ENCODE results near the gene NCS1. TPM values are rescaled to one million over a fixed set of nuclear protein-coding genes. Genes with fewer than 3 reads are reported as not detected.

NCS1 gene
- total RNA-seq, 1 donor = 0.27 TPM

- DNase-seq (ENCODE audit: low read depth in 2 of 3, low spot score in 2 of 3) = no peak
Measured at GRCh38 chr9:130174920-130175321, 2.7 kb downstream of the NCS1 start.

GRCh38 chr9:130175355-130175754 lies 3.2 kb downstream of the NCS1 start:
- DNase-seq (ENCODE audit: low read depth in 2 of 3, low spot score in 2 of 3) = no peak

GRCh38 chr9:130176760-130177159 lies 4.6 kb downstream of the NCS1 start:
- DNase-seq (ENCODE audit: low read depth in 2 of 3, low spot score in 2 of 3) = no peak

- DNase-seq (ENCODE audit: low read depth in 2 of 3, low spot score in 2 of 3) = no peak
Measured at GRCh38 chr9:130177898-130178805, 5.9 kb downstream of the NCS1 start.

- DNase-seq (ENCODE audit: low read depth in 2 of 3, low spot score in 2 of 3) = no peak
Measured at GRCh38 chr9:130179331-130179907, 7.2 kb downstream of the NCS1 start.

GRCh38 chr9:130180516-130180915 lies 8.3 kb downstream of the NCS1 start:
- no peak for DNase-seq (ENCODE audit: low read depth in 2 of 3, low spot score in 2 of 3)

GRCh38 chr9:130181678-130182380 lies 9.6 kb downstream of the NCS1 start:
- DNase-seq (ENCODE audit: low read depth in 2 of 3, low spot score in 2 of 3) = no peak

GRCh38 chr9:130182381-130182909 lies 10.2 kb downstream of the NCS1 start:
- DNase-seq (ENCODE audit: low read depth in 2 of 3, low spot score in 2 of 3) = no peak

- no peak for DNase-seq (ENCODE audit: low read depth in 2 of 3, low spot score in 2 of 3)
Measured at GRCh38 chr9:130183133-130183762, 11.0 kb downstream of the NCS1 start.

- DNase-seq (ENCODE audit: low read depth in 2 of 3, low spot score in 2 of 3) = no peak
Measured at GRCh38 chr9:130185017-130185416, 12.8 kb downstream of the NCS1 start.

- no peak for DNase-seq (ENCODE audit: low read depth in 2 of 3, low spot score in 2 of 3)
Measured at GRCh38 chr9:130185490-130186031, 13.4 kb downstream of the NCS1 start.

GRCh38 chr9:130186051-130186450 lies 13.8 kb downstream of the NCS1 start:
- DNase-seq (ENCODE audit: low read depth in 2 of 3, low spot score in 2 of 3) = no peak

- DNase-seq (ENCODE audit: low read depth in 2 of 3, low spot score in 2 of 3) = no peak
Measured at GRCh38 chr9:130186839-130187522, 14.8 kb downstream of the NCS1 start.

- DNase-seq (ENCODE audit: low read depth in 2 of 3, low spot score in 2 of 3) = no peak
Measured at GRCh38 chr9:130187523-130187846, 15.3 kb downstream of the NCS1 start.

- no peak for DNase-seq (ENCODE audit: low read depth in 2 of 3, low spot score in 2 of 3)
Measured at GRCh38 chr9:130188860-130189481, 16.8 kb downstream of the NCS1 start.

- no peak for DNase-seq (ENCODE audit: low read depth in 2 of 3, low spot score in 2 of 3)
Measured at GRCh38 chr9:130189840-130190239, 17.6 kb downstream of the NCS1 start.

GRCh38 chr9:130191068-130191748 lies 19.0 kb downstream of the NCS1 start:
- DNase-seq (ENCODE audit: low read depth in 2 of 3, low spot score in 2 of 3) = no peak

- DNase-seq (ENCODE audit: low read depth in 2 of 3, low spot score in 2 of 3) = no peak
Measured at GRCh38 chr9:130191749-130192120, 19.5 kb downstream of the NCS1 start.

- no peak for DNase-seq (ENCODE audit: low read depth in 2 of 3, low spot score in 2 of 3)
Measured at GRCh38 chr9:130192382-130192999, 20.3 kb downstream of the NCS1 start.

Data from hematopoietic multipotent progenitor cell (in vitro differentiated cells).